ENCODE data around the gene FSHB. TPM values are rescaled to one million over a fixed set of nuclear protein-coding genes. Genes with fewer than 3 reads are reported as not detected.
A peak's percentile ranks its signal among the peaks of the same experiment; 100 is the strongest.

Gene FSHB
- total and polyA plus RNA-seq, 2 of the 8 experiments (the other 6 are each of a cell fraction or from before 2014, with no cell fraction given) = not detected

- Histone ChIP-seq H3K23ac (ENCODE audit: insufficient read length) (no peak overlapping the region), H3K36me3 (ENCODE audit: control insufficient read depth in 2 of 4, insufficient read depth in 4 of 4, low read length in 3 of 4) (no peaks in the 10 kb centered on the region), H2BK12ac (ENCODE audit: low read depth, low read length) (no peak overlapping the region), H2BK15ac (ENCODE audit: low read length) (no peak overlapping the region), H3K4ac (replicated peaks; ENCODE audit: insufficient read length, low read depth, low read length) (no peak overlapping the region), H3K23me2 (ENCODE audit: low read depth, low read length) (no peaks in the 10 kb centered on the region; the same call in 1 of the 2 replicates), H2BK5ac (ENCODE audit: low read depth, low read length) (no peak overlapping the region), H3K18ac (ENCODE audit: extremely low read depth, low read length) (no peak overlapping the region), H2AK5ac (ENCODE audit: low read depth, low read length) (no peak overlapping the region), H2BK20ac (ENCODE audit: low read length) (no peak overlapping the region), H3K4me1 (replicated peaks in 1 of 4; ENCODE audit: control insufficient read depth in 3 of 4, insufficient read depth in 4 of 4, low read length in 3 of 4) (no peaks in the 10 kb centered on the region; a peak in 1 of 7 replicates), H2AFZ (ENCODE audit: low read length) (0 out of 2 replicates have a peak overlapping the region, but pooled peaks have one; percentile 5), H3K9me3 (ENCODE audit: insufficient read depth in 2 of 2, low read depth in 1 of 2, low read length in 1 of 2) (no peaks in the 10 kb centered on the region), H3K4me2 (ENCODE audit: insufficient read depth in 1 of 2, low read depth in 2 of 2, low read length in 2 of 2) (no peak overlapping the region), H3K9ac (replicated peaks in 1 of 4; ENCODE audit: extremely low read depth in 1 of 4, low read depth in 3 of 4, low read length in 3 of 4) (no peak overlapping the region), H4K8ac (ENCODE audit: extremely low read depth, insufficient read depth, low read length) (no peak overlapping the region), H3K14ac (ENCODE audit: insufficient read length) (no peak overlapping the region), H4K5ac (ENCODE audit: insufficient read length, low read depth, low read length) (no peak overlapping the region), H3K79me1 (ENCODE audit: low read depth, low read length) (no peaks in the 10 kb centered on the region), H4K20me1 (replicated peaks in 1 of 2; ENCODE audit: control insufficient read depth in 1 of 2, insufficient read depth in 2 of 2, low read length in 2 of 2) (no peaks in the 10 kb centered on the region), H3K56ac (replicated peaks; ENCODE audit: insufficient read length, low read depth, low read length) (no peak overlapping the region), H3K27ac (ENCODE audit: low read depth, low read length) (no peak overlapping the region), H3K79me2 (ENCODE audit: control insufficient read depth in 1 of 2, insufficient read depth in 2 of 2, low read length in 2 of 2) (no peaks in the 10 kb centered on the region), H2BK120ac (replicated peaks; ENCODE audit: low read depth, low read length) (no peak overlapping the region), H3K4me3 (ENCODE audit: extremely low read depth in 1 of 4, insufficient read depth in 2 of 4, low read depth in 3 of 4, low read length in 4 of 4) (no peak overlapping the region), H3K27me3 (replicated peaks in 1 of 4; ENCODE audit: control insufficient read depth in 3 of 4, extremely low read depth in 1 of 4, insufficient read depth in 3 of 4, low read length in 3 of 4) (no peaks in the 10 kb centered on the region), H4K91ac (replicated peaks; ENCODE audit: insufficient read length, low read length) (no peak overlapping the region)
- FAIRE-seq (no peak), DNase-seq (ENCODE audit: low read depth in 1 of 2, low spot score in 2 of 2) (no peak)
- POLR2A ChIA-PET (ENCODE audit: partially characterized antibody) = no interaction called here
- CTCF ChIA-PET (ENCODE audit: partially characterized antibody) = interaction anchor here (1.0 to 1.5 kb wide), 3 partner anchors 85 to 139 kb away, joined by 3 to 6 read pairs (median 3); no protein-coding TSS in a partner anchor
- 86% methylated on average over 7 of the region's 7 CpGs; no CpG with 5 or more reads in 1 of the 2 experiments for WGBS, 2 experiments (ENCODE audit: extremely low coverage in 1 of 2, insufficient coverage in 1 of 2, insufficient read length in 1 of 2, insufficient replicate concordance in 2 of 2, low coverage in 1 of 2, low lambda C conversion rate in 2 of 2, missing lambda C conversion rate in 1 of 2)
- TF ChIP-seq JUND (IDR thresholded peaks at IDR 0.05; ENCODE audit: low read length) = no peak
- TF ChIP-seq BRCA1 (IDR thresholded peaks at IDR 0.05; ENCODE audit: low read depth, low read length) = no peak
- no peak for TF ChIP-seq USF2 (IDR thresholded peaks at IDR 0.05; ENCODE audit: low read length)
- TF ChIP-seq SP4 (IDR thresholded peaks at IDR 0.05; ENCODE audit: low read length) = no peak
- TF ChIP-seq TAF1 (IDR thresholded peaks at IDR 0.05; ENCODE audit: low read depth, low read length) = no peak
- no peak for TF ChIP-seq CTCF (IDR thresholded peaks at IDR 0.05; ENCODE audit: control extremely low read depth in 1 of 3, insufficient read depth in 1 of 3, low read depth in 1 of 3, low read length in 3 of 3)
- TF ChIP-seq, protein P1, sequence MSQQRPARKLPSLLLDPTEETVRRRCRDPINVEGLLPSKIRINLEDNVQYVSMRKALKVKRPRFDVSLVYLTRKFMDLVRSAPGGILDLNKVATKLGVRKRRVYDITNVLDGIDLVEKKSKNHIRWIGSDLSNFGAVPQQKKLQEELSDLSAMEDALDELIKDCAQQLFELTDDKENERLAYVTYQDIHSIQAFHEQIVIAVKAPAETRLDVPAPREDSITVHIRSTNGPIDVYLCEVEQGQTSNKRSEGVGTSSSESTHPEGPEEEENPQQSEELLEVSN (IDR thresholded peaks at IDR 0.05) = no peak
- no peak for TF ChIP-seq EZH2 (IDR thresholded peaks at IDR 0.05; ENCODE audit: low read depth, low read length, severe bottlenecking)
Measured at GRCh38 chr11:30281476-30282288, 50.9 kb downstream of the FSHB start.

All from H1 (cell line).